IPS-11a (cell line): ENCODE measurements around the gene SEMA5B.

ENCODE experiments used
- H3K4me3 ChIP-seq: one replicate; pipeline ENCODE4 v1.5.1; 2013; ENCODE audit warnings: low read depth, low read length, control low read depth

SEMA5B gene

DNA sequence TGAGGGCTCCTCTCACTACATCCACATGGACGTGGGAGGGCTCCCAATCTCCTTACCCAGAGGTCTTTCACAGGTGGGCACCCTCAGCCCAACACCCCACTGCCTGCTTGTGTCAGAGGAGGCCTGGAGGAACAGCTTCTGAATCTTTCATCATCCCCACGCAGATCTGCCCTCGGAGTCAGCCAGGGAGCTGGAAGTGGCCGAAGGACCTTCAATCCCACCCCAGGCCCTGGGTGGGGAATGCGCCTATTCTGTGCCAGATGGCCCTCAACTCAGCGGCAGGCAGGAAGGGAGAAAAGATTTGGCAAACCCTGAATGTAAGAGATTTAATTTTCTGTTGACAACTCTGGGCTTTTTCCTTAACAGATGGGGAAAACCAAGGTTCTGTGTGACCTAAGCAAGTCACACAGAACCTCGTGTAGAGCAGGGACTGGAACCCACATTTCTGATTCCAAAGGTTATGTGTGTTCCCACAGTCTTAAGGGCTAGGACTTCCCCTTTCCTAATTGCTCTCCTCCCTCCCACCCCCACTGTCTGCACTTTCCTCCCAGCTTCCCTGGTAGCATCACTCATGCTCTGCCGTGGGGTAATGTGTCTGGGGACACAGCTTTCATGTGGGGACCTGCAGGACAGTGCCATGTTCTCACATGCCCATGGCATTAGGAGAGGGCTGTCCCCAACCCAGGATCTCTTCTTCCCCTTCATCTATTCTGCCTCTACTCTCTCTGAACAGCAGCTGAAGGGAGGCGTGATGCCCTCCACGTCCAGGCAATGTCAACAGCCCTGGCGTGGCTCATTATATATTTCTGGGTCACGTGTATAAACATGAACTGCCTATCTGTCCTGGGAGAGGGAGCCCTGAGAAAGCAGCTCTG, 98.1 kb downstream of the SEMA5B start:
- no peak overlapping the region for H3K4me3 ChIP-seq

DNA sequence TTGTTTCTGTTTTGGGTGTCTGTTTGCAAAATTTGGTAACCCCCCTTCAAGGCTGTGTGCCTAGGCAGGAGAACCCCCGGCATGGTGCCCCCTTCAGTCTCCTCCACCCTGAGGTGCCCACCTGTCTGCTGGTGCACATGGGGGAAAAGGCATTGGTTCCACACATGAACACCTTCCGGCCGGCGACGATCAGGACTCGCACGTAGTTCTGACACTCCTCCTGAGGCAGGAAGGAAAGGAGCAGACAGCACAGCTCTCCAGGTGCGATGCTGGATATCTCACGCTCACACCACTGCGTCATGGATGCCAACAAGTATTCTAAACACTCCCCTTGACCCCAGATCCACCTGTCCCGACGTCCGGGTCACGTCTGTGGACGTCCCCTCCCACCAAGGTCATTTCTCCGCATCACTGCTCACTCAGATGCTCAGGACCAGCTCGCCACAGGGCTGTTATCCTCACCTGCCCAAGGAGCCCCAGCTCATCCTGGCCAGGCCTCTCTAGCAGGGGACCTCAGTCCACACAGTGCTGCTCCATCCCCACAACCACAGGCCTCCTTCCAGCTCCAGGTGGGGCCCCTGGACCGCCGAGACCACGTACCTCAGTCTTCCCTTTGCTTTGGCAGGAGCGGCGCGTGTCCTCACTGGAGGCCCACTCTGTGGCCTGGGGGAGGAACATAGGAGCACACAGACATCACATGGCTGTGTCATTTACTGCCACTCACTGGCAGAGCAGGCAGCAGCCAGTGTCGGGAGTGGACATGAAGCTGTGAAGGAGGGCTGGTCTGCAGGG, 99.0 kb downstream of the SEMA5B start:
- no peak overlapping the region for H3K4me3 ChIP-seq

DNA sequence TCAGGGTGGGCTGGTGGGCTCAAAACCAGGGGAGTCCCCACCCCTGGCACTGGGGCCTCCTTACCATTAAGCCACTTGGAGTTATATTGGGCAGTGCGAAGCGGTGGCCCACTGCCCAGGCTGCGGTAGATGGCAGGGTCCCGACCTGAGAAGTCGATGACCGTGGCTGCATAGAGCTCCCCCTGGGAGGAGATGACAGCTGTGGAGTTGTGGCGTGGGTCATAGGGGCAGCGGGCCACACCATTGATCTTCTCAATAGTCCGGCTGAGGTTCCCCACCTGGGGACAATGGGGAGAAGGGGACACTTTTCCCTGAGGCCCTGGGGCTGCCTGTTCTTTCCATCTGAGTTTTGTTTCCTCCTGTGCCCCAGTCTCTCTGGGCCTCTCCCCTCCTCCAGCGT, 99.8 kb downstream of the SEMA5B start:
- no peak overlapping the region for H3K4me3 ChIP-seq

DNA sequence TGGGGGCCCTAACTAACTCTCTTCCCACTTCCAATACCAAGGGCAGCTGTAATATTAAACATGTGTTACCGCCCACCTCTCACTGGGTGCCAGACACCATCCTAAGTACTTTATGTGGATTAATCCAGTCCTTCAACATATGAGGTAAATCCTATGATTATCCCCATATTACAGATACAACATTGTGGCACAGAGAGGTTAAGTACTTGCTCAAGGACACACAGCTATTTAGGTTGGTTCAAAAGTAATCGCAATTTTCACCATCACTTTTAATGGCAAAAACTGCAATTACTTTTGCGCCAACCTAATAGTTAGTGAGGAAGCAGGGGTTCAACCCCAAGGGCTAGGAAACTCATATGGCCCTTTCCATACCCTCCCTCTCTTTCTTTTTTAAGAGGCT, 100.8 kb downstream of the SEMA5B start:
- H3K4me3 ChIP-seq, result no peak overlapping the region

DNA sequence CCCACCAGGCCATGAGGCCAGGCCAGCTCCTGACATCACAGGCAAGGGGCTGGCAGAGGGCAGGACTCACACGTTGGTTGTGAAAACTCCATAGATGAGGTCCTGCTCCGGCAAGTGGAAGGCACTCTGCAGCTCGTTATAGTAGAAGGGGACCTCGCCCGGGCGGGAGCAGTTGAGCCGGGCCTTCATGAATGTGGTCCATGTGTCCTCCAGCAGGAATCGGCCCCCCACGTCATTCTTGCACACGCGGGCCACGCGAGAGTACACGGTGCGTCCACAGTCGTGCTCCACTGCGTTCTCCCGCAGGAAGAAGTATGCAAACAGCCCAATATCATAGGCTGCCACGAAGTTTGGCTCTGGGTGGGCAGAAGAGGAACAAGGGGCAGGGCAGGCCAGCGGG, 101.2 kb downstream of the SEMA5B start:
- no peak overlapping the region for H3K4me3 ChIP-seq

DNA sequence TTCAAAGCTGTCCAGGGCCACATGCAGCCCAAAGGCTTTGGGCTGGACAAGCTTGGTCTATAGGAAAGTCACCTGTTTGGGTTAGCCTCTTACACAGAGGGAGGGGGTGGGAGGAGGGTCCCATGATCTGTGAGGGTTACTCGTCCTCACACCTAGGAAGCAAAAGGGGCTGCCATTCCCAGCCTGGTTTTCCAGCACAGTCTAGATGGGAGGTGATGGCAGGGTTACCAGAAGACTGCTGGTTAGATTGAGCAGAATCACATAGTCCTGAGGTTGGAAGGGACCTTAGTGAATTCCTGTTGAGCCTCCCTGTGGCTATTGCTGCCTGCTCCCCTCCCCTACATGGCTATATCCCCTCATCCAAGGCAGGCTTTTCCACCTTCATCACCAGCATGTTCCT, 101.8 kb downstream of the SEMA5B start:
- H3K4me3 ChIP-seq, result no peak overlapping the region

DNA sequence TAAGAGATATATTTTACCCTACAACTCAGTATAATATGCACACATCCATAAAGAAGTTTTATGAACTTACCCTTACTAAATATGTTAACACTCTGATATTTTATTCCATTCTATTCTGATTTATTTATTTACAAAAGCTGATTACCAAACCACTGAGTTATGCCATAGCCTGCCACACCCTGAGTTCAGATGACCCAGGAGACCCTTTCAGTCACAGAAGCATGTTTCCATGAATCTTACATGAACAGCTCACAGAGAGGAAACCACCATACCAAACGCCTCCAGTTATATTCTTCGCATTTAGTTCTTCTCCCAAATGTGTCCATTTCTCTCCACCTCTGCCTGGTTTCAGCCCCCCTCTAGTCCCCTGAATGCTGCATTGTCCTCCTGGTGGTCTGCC, 103.5 kb downstream of the SEMA5B start:
- H3K4me3 ChIP-seq, result no peak overlapping the region

DNA sequence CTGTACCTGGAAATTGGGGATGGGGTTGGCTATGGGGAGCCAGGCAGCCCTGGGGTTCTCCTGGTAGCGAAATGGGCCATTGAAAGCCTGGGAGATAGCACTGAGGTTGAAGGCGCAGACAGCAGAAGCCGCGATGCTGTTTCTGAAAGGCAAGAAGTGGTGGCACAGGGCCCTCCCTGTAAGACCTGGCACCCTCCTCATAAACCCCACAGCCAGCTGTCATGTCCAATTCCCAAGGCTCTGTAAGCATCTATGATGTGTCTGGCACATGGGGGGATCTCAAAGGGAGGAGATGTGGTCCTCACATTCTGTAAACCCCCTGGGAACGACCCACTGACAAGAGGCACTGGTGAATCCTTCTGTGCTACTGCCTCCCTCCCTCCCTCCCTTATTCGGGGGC, 104.0 kb downstream of the SEMA5B start:
- no peak overlapping the region for H3K4me3 ChIP-seq

DNA sequence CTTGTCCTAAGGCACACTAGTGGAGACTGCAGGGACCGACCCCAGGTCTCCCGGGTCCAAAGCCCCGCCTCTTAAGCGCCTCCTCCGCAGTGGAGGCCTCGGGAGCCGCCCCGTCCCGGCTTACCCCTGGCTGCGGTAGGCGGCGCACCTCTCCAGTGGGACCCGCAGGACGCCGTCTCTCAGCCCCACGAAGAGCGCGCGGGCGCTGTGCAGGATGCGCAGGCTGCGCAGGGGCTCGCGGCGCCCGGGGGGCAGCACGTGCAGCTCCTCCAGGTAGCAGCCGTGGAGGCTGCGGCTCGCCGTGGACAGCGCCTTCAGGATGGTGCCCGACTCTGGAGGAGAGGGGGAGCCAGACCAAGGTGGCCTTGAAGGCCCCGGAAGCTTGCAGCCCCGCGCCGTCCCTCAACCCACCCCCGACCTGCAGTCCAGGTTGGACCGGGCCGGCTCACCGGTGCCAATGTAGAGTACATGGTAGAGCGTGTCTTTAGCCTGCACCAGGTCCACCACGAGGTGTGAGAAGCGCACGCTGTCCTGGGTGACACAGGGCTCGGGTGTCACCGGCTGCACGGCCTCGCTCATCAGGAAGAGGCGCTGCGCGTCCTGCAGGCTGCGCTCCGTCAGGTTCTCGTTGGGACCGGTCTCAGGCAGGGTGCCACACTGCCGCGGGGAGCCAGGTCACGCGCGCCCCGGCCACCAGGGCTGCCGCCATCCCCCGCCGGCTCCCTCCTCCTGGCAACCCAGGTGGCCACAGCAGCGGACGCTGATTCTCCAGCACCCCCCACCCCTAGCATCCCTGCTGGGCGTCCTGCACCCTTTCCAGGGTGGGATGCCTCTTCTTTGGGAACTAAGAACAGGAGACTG, 105.5 kb downstream of the SEMA5B start:
- H3K4me3 ChIP-seq, result peak overlapping the region; percentile 47

DNA sequence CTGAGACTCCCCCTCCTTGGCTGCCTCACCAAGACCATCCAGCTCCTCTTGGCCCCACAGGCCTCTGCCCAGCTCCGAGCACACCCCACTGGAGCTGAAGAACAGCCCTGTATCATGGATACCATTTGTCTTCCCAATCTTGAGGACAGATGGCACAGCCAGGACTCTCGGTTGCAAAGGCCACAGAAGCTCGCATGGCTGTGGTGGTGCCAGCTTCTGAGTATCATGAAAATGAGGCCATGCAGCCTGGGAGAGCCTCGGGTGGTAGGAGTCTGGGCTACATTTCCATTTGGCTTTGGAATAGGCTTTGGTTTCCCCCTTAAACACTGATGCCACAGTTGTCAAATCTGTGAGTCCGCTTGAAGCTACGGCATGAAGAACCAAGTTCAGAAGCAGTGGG, 106.6 kb downstream of the SEMA5B start:
- no peak overlapping the region for H3K4me3 ChIP-seq

DNA sequence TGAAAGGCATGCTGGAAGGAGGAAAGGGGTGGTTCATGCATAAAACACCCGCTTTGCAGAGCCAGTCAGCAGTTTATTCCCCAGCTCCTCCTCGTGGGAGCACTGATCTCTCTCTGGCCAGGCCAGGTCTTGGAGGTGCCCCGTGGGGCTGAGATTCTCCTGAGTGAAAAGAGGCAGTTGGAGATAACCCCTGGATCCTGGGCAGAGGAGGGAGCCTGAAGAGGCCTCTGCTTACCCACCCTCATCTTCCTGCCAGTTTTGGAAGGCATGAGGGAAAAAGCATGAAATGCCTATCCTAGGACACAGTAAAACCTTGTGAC, 108.3 kb downstream of the SEMA5B start:
- H3K4me3 ChIP-seq, result no peak overlapping the region

DNA sequence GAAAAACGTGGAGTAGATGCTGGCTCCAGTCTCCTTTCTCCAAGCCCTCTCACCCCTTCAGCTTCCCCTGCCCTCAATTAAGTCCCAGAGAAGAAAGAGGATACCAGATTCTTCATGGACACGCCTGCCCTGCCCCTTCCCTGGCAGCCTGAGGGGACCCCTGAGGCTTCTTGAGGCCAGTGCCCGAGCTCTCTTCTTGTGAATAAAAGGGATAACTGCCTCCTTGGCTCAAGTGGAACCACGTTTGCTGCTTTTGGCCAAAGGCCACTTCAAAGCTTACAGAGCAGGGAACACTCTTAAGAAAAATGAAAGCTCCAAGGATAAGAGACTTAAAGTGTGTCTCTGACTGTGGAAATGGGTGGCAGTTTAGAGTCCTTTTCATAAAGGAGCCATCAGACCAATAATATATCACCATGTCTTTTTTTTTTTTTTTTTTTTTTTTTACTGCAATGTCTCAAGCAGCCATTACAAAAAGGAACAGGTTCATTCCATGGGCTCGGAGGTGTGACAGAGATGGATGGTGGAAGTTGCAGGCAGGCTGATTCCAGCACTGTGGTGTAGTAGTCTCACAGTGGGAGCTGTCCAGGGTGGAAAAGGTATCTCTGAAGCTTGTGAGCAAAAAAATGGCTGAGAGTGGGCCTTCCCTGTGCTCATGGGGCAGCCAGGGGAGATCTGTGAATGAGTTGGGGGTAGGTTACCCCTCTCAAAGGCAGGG, 108.8 kb downstream of the SEMA5B start:
- H3K4me3 ChIP-seq, result no peak overlapping the region

DNA sequence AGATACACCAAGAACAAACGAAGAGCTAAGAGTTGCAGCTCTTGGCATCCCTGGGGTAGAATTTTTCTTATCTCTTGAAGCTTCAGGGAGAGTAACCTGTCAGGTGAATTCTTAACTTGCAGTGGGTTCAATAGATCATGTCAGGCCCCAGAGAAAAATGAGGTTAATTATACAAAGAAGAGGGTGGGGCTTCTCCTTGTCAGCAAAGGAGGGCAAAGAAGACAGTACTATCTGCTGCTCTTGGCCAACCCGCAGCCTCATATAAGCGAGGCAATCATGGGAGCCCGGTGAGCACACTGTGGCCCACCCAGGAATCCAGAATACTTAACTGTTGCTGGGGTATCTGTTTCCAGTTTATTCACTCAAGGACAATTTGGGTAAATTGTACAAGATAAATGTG, 110.2 kb downstream of the SEMA5B start:
- H3K4me3 ChIP-seq, result no peak overlapping the region

DNA sequence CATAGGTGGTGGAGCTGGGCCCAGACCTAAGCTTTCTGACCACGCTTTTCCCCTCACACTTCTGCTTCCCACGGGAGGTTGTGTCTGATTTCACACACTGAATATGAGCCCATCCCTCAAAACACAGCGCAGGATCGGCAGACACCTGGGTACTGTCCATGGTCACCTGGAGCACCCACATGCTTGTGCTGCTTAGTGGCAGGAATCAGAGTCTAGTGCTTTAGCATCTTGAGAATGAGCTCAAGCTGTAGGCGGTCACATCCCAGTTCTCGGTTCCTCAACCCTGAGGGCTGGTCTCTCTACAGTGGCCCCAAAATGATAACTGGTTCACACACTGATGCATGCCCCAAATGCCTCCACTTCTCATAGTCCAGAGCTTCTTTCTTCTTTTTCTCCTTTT, 111.0 kb downstream of the SEMA5B start:
- no peak overlapping the region for H3K4me3 ChIP-seq

DNA sequence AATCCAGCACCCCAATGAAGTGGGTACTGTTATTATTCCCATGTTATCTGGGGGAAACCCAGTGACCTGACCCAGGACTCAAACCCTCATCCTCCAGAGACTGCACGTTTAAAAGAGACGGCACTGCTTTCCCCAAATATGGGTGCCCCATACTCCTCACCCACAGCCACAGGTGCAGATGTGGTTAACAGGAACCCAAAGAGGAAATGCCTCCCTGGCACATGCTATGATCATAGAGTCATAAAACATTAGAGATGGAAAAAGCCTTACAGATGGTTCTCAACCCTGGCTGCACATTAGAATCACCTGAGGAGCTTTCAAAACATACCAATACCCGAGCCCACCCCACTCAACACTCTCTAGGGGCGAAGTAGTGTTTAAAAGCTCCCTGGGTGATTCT, 111.5 kb downstream of the SEMA5B start:
- no peak overlapping the region for H3K4me3 ChIP-seq

DNA sequence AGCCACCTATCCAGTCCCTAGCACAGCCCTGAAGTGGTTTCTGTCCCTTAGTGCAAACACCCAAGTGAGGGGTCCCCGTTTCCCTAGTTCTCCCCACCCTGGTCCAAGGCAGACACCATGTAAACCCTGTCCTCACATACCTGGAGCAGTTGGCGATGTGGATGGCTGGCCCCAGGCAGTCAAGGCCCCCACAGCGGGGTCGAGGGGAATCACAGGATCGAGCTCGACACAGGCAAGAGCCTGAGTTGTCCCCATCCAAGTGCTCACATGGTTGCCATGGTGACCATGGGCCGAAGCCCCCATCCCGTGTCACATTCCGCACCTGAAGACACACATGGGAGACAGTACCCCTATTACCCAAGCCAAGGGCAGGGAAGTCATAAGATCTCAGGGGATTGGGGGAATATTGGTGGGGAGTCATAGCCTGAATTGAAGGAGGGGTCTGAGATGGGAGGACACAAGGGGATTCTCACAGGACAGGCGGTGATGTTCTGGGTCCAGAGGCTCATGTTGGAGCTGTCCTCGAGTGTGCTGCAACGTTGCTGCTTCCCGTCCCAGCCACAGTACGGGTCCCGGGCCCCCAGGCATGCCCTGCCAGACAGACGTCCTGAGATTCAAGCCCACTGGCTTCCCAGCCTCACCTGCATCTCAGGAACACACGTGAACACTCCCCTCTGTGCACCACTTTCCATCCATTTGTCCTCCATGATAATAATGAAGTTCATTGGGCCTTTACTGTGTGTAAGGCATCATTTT, 112.1 kb downstream of the SEMA5B start:
- H3K4me3 ChIP-seq, result no peak overlapping the region

DNA sequence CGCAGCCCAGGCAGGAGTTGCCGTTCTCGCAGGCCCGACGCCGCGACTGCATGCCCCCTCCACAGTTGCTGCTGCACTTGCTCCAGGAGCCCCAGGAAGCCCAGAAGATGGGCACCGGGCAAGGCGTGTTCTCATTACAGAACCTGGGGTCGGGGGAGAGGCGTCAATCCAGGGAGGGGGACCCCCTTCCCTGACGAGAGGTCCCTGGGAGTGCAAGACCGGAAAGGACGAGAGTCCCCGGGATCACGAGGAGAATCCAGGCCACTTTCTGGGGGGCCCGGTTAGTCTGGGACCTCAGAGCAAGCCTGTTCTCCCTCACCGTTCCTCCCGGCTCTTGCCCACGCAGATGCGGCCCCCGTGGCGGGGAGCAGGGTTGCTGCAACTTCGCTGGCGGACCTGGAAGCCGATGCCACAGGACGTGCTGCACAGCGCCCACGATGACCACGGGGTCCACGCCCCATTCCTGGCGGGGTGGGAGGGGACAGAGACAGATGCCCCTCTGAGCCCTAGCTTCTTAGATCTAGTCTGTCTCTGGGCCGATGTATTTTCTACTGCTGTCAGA, 113.9 kb downstream of the SEMA5B start:
- no peak overlapping the region for H3K4me3 ChIP-seq

DNA sequence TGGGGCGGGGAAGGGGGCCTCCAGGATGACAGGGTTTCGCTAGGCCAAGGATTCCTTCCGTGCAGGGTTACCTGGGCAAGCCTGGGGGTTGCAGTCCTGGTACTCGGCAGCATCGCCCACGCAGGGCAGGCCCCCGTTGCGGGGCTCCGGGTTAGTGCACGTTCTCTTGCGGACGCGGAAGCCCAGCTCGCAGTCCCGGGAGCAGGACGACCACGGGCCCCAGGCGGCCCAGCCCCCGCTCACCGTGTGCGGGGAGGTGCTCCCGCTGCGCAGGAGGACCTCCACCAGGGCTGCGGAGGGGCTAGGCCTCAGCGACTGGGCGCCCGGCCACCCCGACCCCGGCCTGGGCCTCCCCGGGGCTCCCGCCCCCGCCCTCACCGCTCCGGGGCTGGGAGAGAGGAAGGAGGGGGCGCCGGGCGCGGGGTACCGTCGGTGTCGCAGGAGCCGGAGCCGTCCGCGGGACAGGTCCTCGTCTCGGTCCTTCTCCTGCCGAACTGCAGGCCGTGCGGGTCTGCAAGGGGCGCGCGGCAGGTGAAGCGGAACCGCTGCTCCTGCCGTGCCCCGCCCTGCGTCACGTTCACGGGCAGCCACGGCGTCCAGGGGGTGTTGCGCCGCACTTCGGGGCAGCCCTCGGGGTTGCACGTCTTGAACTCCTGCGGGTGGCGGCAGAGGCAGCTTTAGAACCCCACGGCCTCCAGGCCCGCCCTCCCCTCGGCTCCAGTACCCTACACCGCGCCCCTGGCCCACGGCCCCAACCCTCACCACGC, 114.6 kb downstream of the SEMA5B start:
- no peak overlapping the region for H3K4me3 ChIP-seq

DNA sequence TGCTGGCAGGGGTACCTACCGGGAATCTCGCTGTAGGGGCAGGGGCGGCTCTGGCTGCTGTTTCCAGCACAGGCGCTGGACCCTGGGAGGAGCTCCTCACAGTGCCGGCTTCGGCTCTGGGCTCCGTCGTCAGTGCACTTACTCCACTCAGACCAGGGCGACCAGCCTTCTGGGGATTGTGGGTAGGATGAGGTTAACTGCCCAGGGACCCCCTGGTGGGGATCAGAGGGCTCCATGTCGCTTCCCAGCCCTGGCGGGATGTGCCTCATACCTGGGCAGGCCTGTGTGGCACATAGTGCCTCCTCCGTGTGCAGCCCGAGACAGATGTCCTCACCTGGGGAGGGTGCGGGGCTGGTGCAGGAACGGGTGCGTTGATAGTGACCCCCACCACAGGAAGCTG, 115.7 kb downstream of the SEMA5B start:
- no peak overlapping the region for H3K4me3 ChIP-seq
